ENCODE measurements around the gene SMARCB1. TPM values are rescaled to one million over a fixed set of nuclear protein-coding genes. Genes with fewer than 3 reads are reported as not detected.
"Not testable (repeated sequence)": the region's sequence is repeated elsewhere in the genome, so short reads cannot be mapped to it uniquely, and the experiment has no call there.

SMARCB1 gene
- total RNA-seq, 1 donor from 2014 or later: 147 TPM

DNA sequence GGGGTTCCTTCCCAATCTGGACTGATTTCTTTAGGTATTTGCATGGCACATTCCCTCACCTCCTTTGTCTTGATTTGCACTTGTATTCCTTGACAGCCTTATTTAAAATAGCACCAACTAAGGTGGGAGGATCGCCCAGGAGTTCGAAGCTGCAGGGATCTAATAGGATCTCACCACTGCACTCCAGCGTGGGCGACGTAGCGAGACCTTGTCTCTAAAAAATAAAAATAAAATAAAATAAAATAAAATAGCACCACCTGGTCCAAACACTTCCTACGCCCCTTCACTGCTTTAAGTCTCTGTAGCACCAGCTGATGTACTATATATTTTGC is 71.7 kb downstream of the SMARCB1 start:
- no peak for TF ChIP-seq POLR2AphosphoS5 (IDR thresholded peaks at IDR 0.05; ENCODE audit: insufficient read depth in 1 of 2, low read depth in 1 of 2)
- TF ChIP-seq, protein P1, sequence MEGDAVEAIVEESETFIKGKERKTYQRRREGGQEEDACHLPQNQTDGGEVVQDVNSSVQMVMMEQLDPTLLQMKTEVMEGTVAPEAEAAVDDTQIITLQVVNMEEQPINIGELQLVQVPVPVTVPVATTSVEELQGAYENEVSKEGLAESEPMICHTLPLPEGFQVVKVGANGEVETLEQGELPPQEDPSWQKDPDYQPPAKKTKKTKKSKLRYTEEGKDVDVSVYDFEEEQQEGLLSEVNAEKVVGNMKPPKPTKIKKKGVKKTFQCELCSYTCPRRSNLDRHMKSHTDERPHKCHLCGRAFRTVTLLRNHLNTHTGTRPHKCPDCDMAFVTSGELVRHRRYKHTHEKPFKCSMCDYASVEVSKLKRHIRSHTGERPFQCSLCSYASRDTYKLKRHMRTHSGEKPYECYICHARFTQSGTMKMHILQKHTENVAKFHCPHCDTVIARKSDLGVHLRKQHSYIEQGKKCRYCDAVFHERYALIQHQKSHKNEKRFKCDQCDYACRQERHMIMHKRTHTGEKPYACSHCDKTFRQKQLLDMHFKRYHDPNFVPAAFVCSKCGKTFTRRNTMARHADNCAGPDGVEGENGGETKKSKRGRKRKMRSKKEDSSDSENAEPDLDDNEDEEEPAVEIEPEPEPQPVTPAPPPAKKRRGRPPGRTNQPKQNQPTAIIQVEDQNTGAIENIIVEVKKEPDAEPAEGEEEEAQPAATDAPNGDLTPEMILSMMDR (IDR thresholded peaks at IDR 0.05): no peak
- no peak for TF ChIP-seq POLR2A (IDR thresholded peaks at IDR 0.05)
- Histone ChIP-seq H3K4me3 (peak overlapping the region; percentile 73 to 77), H3K36me3 (no peaks in the 10 kb centered on the region), H3K4me1 (peaks cover 22% of the 10 kb centered on the region), H3K9me3 (no peaks in the 10 kb centered on the region), H3K27ac (peak overlapping the region; percentile 95), H3K27me3 (no peaks in the 10 kb centered on the region)
- intact Hi-C loops (cut with DNase I): no loop called here
- DNase-seq (ENCODE audit: extremely low spot score in 2 of 2): no peak

DNA sequence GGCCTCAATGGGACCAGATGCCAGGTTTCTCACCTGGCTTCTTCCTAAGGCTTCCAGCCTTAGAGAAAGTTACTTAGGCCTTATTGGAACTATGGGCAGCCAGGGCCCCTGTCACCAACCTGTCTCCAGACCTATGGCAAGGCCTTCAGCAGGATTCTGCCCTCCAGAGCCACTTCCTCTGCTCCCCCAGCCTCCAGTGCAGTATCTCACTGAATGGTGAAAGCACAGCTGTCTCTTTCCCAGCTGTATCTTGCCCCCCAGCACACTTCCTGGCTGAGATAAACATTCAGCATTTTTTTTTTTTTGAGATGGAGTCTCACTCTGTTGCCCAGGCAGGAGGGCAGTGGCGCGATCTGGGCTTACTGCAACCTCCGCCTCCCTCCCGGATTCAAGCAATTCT is 72.4 kb downstream of the SMARCB1 start:
- Histone ChIP-seq H3K9me3 (no peaks in the 10 kb centered on the region), H3K36me3 (no peaks in the 10 kb centered on the region), H3K27ac (no peak overlapping the region), H3K27me3 (no peaks in the 10 kb centered on the region), H3K4me3 (no peak overlapping the region), H3K4me1 (peaks cover 22% of the 10 kb centered on the region)
- intact Hi-C loops (cut with DNase I): no loop called here
- TF ChIP-seq POLR2AphosphoS5 (IDR thresholded peaks at IDR 0.05; ENCODE audit: insufficient read depth in 1 of 2, low read depth in 1 of 2) (no peak), POLR2A (IDR thresholded peaks at IDR 0.05) (no peak)
- TF ChIP-seq, protein P1 (IDR thresholded peaks at IDR 0.05): no peak
- DNase-seq (ENCODE audit: extremely low spot score in 2 of 2): no peak

DNA sequence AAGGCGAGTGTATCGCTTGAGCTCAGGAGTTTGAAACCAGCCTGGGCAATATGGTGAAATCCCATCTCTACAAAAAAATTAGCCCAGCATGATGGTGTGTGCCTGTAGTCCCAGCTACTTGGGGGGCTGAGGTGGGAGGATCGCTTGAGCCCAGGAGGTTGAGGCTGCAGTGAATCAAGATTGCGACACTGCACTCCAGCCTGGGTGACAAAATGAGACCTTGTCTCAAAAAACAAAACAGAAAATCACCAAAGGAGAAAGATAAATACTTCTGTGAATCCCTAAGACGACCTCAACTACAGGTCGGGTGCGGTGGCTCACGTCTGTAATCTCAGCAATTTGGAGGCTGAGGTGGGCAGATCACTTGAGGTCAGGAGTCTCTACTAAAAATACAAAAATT is 73.4 kb downstream of the SMARCB1 start:
- peaks cover 22% of the 10 kb centered on the region for H3K4me1 ChIP-seq
- intact Hi-C loops (cut with DNase I); H3K27me3 ChIP-seq; H3K36me3 ChIP-seq; DNase-seq (ENCODE audit: extremely low spot score in 2 of 2); H3K4me3 ChIP-seq; H3K27ac ChIP-seq; H3K9me3 ChIP-seq: not testable (repeated sequence)

DNA sequence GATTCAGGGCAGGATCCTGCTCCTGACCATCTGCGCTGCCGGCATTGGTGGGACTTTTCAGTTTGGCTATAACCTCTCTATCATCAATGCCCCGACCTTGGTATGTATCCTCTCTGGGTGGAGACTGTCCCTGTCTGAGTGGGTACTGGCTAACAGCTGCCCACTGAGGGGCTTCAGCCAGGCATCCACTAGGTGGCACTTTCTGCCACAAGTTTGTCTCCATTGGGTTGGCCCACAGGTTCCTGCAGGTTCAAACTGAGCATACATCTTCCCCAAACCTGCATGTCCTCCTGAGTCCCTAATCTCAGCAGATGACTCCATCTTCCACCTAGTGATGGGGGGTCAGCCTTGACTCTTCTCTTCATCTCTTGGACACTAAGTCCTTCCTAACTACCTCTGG is 75.3 kb downstream of the SMARCB1 start:
- Histone ChIP-seq H3K27ac (no peak overlapping the region), H3K36me3 (no peaks in the 10 kb centered on the region), H3K9me3 (no peaks in the 10 kb centered on the region), H3K4me3 (no peak overlapping the region), H3K27me3 (no peaks in the 10 kb centered on the region), H3K4me1 (peaks cover 14% of the 10 kb centered on the region)
- TF ChIP-seq, protein P1 (IDR thresholded peaks at IDR 0.05): peak in 1 of 3 experiments; percentile 16
- TF ChIP-seq POLR2A (IDR thresholded peaks at IDR 0.05): no peak
- no peak for DNase-seq (ENCODE audit: extremely low spot score in 2 of 2)
- intact Hi-C loops (cut with DNase I): no loop called here

DNA sequence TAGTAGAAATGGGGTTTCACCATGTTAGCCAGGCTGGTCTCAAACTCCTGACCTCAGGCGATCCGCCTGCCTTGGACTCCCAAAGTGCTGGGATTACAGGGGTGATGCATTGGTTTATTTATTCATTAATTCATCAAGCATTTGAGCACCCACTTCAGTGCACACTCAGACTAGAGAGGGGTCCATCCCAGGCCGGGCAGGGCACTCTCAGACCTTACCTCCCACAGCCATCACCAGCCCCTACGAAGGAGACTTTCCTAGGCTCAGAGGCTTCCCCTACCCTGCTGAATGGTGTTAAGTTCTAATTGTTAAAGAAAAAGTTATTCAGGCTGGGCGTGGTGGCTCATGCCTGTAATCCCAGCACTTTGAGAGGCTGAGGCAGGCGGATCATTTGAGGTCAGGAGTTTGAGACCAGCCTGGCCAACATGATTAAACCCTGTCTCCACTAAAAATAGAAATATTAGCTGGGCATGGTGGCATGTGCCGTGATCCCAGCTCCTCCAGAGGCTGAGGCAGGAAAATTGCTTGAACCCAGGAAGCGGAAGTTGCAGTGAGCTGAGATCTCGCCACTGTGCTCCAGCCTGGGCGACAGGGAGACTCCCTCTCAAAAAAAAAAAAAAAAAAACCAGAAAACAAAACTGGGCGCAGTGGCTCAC is 77.9 kb downstream of the SMARCB1 start:
- H3K36me3 ChIP-seq; H3K9me3 ChIP-seq; H3K4me1 ChIP-seq; H3K27ac ChIP-seq; intact Hi-C loops (cut with DNase I); DNase-seq (ENCODE audit: extremely low spot score in 2 of 2); H3K27me3 ChIP-seq; H3K4me3 ChIP-seq: not testable (repeated sequence)

DNA sequence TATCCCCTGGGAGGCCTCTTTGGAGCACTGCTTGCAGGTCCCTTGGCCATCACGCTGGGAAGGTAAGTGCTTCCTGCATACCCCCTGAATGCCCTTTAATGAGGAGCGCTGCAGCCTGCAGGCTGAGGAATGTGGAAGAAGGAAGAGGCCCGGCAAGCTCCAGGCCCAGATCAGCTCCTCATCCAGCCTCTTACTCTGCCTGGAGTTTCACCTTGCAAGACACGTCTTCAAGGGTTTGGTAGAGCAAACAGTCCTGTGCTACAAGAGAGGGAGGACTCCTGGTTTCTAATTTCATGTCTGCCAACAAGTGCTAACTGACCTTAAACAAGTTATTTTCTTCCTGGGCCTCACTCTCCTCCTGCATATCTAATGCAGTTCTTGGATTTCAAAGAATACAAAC is 81.8 kb downstream of the SMARCB1 start:
- no peaks in the 10 kb centered on the region for H3K4me1 ChIP-seq
- no peaks in the 10 kb centered on the region for H3K36me3 ChIP-seq
- DNase-seq (ENCODE audit: extremely low spot score in 2 of 2): no peak
- intact Hi-C loops (cut with DNase I): no loop called here
- no peaks in the 10 kb centered on the region for H3K9me3 ChIP-seq
- no peak overlapping the region for H3K4me3 ChIP-seq
- H3K27ac ChIP-seq: no peak overlapping the region
- no peak for TF ChIP-seq POLR2AphosphoS5 (IDR thresholded peaks at IDR 0.05; ENCODE audit: insufficient read depth in 1 of 2, low read depth in 1 of 2)
- TF ChIP-seq POLR2A (IDR thresholded peaks at IDR 0.05): no peak
- TF ChIP-seq, protein P1 (IDR thresholded peaks at IDR 0.05): no peak
- no peaks in the 10 kb centered on the region for H3K27me3 ChIP-seq
